IMR-90 (cell line): Measurements from ENCODE around the gene RABGGTB. TPM values are rescaled to one million over a fixed set of nuclear protein-coding genes. Genes with fewer than 3 reads are reported as not detected.

Experiments
- ATAC-seq: fragments of 200-7000 bp; cut with Tn5 transposase; 2 replicates; pipeline ENCODE4 v1.9.1; 2020; ENCODE audit warnings: low read depth, mild to moderate bottlenecking, moderate library complexity
- BruUV-seq: library from RNA; stranded (reverse); fragments of 400-500 nt; replicated peaks from 2 replicates; lab custom pipeline; 2021; lab: Mats Ljungman, UMichigan
- CTCF ChIA-PET: fragments of 300-600 bp; formaldehyde crosslinking; extraction: SDS; loops from one replicate; lab custom pipeline; 2021; ENCODE audit warnings: antibody characterized with exemption; lab: Yijun Ruan, JAX
- POLR2A ChIA-PET: fragments of 300-600 bp; sonication (Branson Sonifier 250); formaldehyde crosslinking; loops from one replicate; lab custom pipeline; 2022; ENCODE audit warnings: antibody characterized with exemption; ENCODE audit not compliant: unreplicated experiment; lab: Charles Lee
- DNase-seq: peaks from one replicate; pipeline ENCODE4 v3.0.0; 2013
- H2AFZ ChIP-seq: replicated peaks from 2 replicates; pipeline ENCODE3; 2013; ENCODE audit warnings: low read length, mild to moderate bottlenecking; ENCODE audit not compliant: poor library complexity
- H2AK5ac ChIP-seq: 2 replicates; pipeline ENCODE4 v1.6.1; 2013; ENCODE audit warnings: low read depth, low read length, inconsistent platforms
- H2AK9ac ChIP-seq: replicated peaks from 2 replicates; pipeline ENCODE3; 2013; ENCODE audit warnings: mild to moderate bottlenecking, low read depth, low read length, moderate library complexity; ENCODE audit not compliant: poor library complexity
- H2BK120ac ChIP-seq: 2 replicates; pipeline ENCODE4 v1.6.1; 2013; ENCODE audit warnings: low read depth, low read length, inconsistent platforms
- H2BK15ac ChIP-seq: 3 replicates; pipeline ENCODE4 v1.6.1; 2013; ENCODE audit warnings: low read depth, low read length, inconsistent platforms
- H2BK20ac ChIP-seq: 2 replicates; pipeline ENCODE4 v1.6.1; 2013; ENCODE audit warnings: low read depth, mild to moderate bottlenecking, inconsistent platforms, low read length, moderate library complexity
- H2BK5ac ChIP-seq: 2 replicates; pipeline ENCODE4 v1.6.1; 2013; ENCODE audit warnings: mild to moderate bottlenecking, low read depth, low read length, inconsistent platforms; ENCODE audit not compliant: poor library complexity, severe bottlenecking
- H3K14ac ChIP-seq: replicated peaks from 2 replicates; pipeline ENCODE4 v1.6.1; 2013; ENCODE audit warnings: low read depth, low read length, inconsistent platforms
- H3K18ac ChIP-seq: 2 replicates; pipeline ENCODE4 v1.6.1; 2013; ENCODE audit warnings: low read depth, low read length, control low read depth
- H3K23ac ChIP-seq: 2 replicates; pipeline ENCODE4 v1.6.1; 2013; ENCODE audit warnings: low read depth, low read length, inconsistent platforms
- H3K27ac ChIP-seq: 2 replicates; pipeline ENCODE4 v1.5.1; 2013; ENCODE audit warnings: mild to moderate bottlenecking, control low read depth, low read length; ENCODE audit not compliant: insufficient read depth
- H3K27me3 ChIP-seq: 2 replicates; pipeline ENCODE4 v1.6.1; 2013; ENCODE audit warnings: low read length; ENCODE audit not compliant: control insufficient read depth, insufficient read depth
- H3K36me3 ChIP-seq: 2 replicates; pipeline ENCODE4 v1.6.1; 2013; ENCODE audit warnings: low read length, mixed read lengths; ENCODE audit not compliant: control insufficient read depth, insufficient read depth
- H3K4ac ChIP-seq: 2 replicates; pipeline ENCODE4 v1.6.1; 2013; ENCODE audit warnings: low read depth, low read length, inconsistent platforms
- H3K4me1 ChIP-seq: 2 replicates; pipeline ENCODE4 v1.6.1; 2013; ENCODE audit warnings: low read length, mixed read lengths; ENCODE audit not compliant: control insufficient read depth, insufficient read depth
- H3K4me2 ChIP-seq: 2 replicates; pipeline ENCODE4 v1.6.1; 2013; ENCODE audit warnings: low read depth, mild to moderate bottlenecking, control low read depth, low read length, moderate library complexity
- H3K4me3 ChIP-seq: 2 replicates; pipeline ENCODE4 v1.5.1; 2013; ENCODE audit warnings: low read depth, mild to moderate bottlenecking, control low read depth, low read length, moderate library complexity; ENCODE audit not compliant: insufficient read depth
- H3K56ac ChIP-seq: 2 replicates; pipeline ENCODE4 v1.6.1; 2013; ENCODE audit warnings: low read length, inconsistent platforms; ENCODE audit not compliant: insufficient read depth; ENCODE audit errors: extremely low read depth
- H3K79me1 ChIP-seq, 2 experiments: 2 replicates each; pipeline ENCODE4 v1.6.1; 2013; ENCODE audit warnings: low read length in 2 of 2, inconsistent platforms in 1 of 2, low read depth in 1 of 2
- H3K9ac ChIP-seq: 2 replicates; pipeline ENCODE4 v1.6.1; 2013; ENCODE audit warnings: low read depth, low read length, control low read depth
- H3K9me1 ChIP-seq: 2 replicates; pipeline ENCODE4 v1.6.1; 2013; ENCODE audit warnings: low read length, inconsistent platforms; ENCODE audit not compliant: insufficient read depth
- H3K9me3 ChIP-seq: 2 replicates; pipeline ENCODE4 v1.6.1; 2013; ENCODE audit warnings: low read length; ENCODE audit not compliant: control insufficient read depth, insufficient read depth
- H4K20me1 ChIP-seq: 2 replicates; pipeline ENCODE4 v1.6.1; 2013; ENCODE audit warnings: low read length, inconsistent platforms; ENCODE audit not compliant: insufficient read depth
- H4K5ac ChIP-seq: 2 replicates; pipeline ENCODE4 v1.6.1; 2013; ENCODE audit warnings: mild to moderate bottlenecking, low read depth, low read length, control low read depth
- H4K8ac ChIP-seq, 2 experiments: 2 replicates each; pipeline ENCODE4 v1.6.1; 2013; ENCODE audit warnings: low read depth in 2 of 2, low read length in 2 of 2, control low read depth in 1 of 2, inconsistent platforms in 1 of 2
- H4K91ac ChIP-seq: 2 replicates; pipeline ENCODE4 v1.6.1; 2013; ENCODE audit warnings: low read depth, low read length, inconsistent platforms; ENCODE audit not compliant: insufficient read depth
- BHLHE40 ChIP-seq: fragments of 150-350 bp; IDR thresholded peaks from 2 replicates; pipeline ENCODE4 v1.6.1; 2016; ENCODE audit warnings: mild to moderate bottlenecking, low read depth, low read length
- CEBPB ChIP-seq: IDR thresholded peaks from 2 replicates; pipeline ENCODE4 v1.6.1; 2012; ENCODE audit warnings: low read depth, low read length, improper control_type of control experiment
- CHD1 ChIP-seq: IDR thresholded peaks from 2 replicates; pipeline ENCODE4 v1.6.1; 2012; ENCODE audit warnings: low read depth, low read length, improper control_type of control experiment
- CTCF ChIP-seq: conservative IDR thresholded peaks from 2 replicates; pipeline ENCODE4 v1.5.1; 2012; ENCODE audit warnings: mild to moderate bottlenecking, low read depth, low read length, improper control_type of control experiment
- ELK1 ChIP-seq: fragments of 150-350 bp; IDR thresholded peaks from 2 replicates; pipeline ENCODE4 v1.6.1; 2016; ENCODE audit warnings: low read depth, mild to moderate bottlenecking, low read length, moderate library complexity, borderline replicate concordance
- FOS ChIP-seq: fragments of 150-350 bp; IDR thresholded peaks from 2 replicates; pipeline ENCODE4 v1.6.1; 2016; ENCODE audit warnings: low read depth, low read length
- MAZ ChIP-seq: IDR thresholded peaks from 2 replicates; pipeline ENCODE4 v1.6.1; 2012; ENCODE audit warnings: low read depth, mild to moderate bottlenecking, low read length, improper control_type of control experiment, moderate library complexity, borderline replicate concordance
- MXI1 ChIP-seq: IDR thresholded peaks from 2 replicates; pipeline ENCODE4 v1.6.1; 2012; ENCODE audit warnings: low read depth, mild to moderate bottlenecking, low read length, moderate library complexity, borderline replicate concordance
- NFE2L2 ChIP-seq: fragments of 150-350 bp; IDR thresholded peaks from 2 replicates; pipeline ENCODE4 v1.6.1; 2016; ENCODE audit warnings: low read depth, mild to moderate bottlenecking, low read length
- POLR2A ChIP-seq: IDR thresholded peaks from 2 replicates; pipeline ENCODE4 v1.6.1; 2012; ENCODE audit warnings: mild to moderate bottlenecking, low read depth, low read length
- RAD21 ChIP-seq: IDR thresholded peaks from 2 replicates; pipeline ENCODE4 v1.6.1; 2012; ENCODE audit warnings: low read length, improper control_type of control experiment
- RCOR1 ChIP-seq: IDR thresholded peaks from 2 replicates; pipeline ENCODE4 v1.6.1; 2012; ENCODE audit warnings: mild to moderate bottlenecking, low read length, improper control_type of control experiment; ENCODE audit not compliant: insufficient replicate concordance
- RFX5 ChIP-seq: IDR thresholded peaks from 2 replicates; pipeline ENCODE4 v1.8.0; 2012; ENCODE audit warnings: low read depth, mild to moderate bottlenecking, low read length, moderate library complexity
- SMC3 ChIP-seq: fragments of 150-350 bp; IDR thresholded peaks from 2 replicates; pipeline ENCODE4 v1.6.1; 2016; ENCODE audit warnings: low read depth, mild to moderate bottlenecking, antibody characterized with exemption, low read length, moderate library complexity
- USF2 ChIP-seq: fragments of 150-350 bp; IDR thresholded peaks from 2 replicates; pipeline ENCODE4 v1.6.1; 2017; ENCODE audit warnings: mild to moderate bottlenecking, antibody characterized with exemption, low read length, low read depth
- WGBS, 2 experiments: methylation state at CpG; one replicate each; pipeline versions ENCODE4 v1.1.5 to v1.1.7; 2013; ENCODE audit warnings: missing lambda C conversion rate in 2 of 2; ENCODE audit not compliant: insufficient read length in 1 of 2; ENCODE audit errors: extremely low coverage in 2 of 2; 5-methylcytosine and 5-hydroxymethylcytosine counted together
- dilution Hi-C: fragments of 300-500 bp; cut with HindIII; formaldehyde crosslinking; loops from one replicate; pipeline ENCODE4 v1.14.3; 2018; ENCODE audit warnings: low sequenced_read_pairs; ENCODE audit not compliant: unreplicated experiment
- in situ Hi-C: fragments of 300-500 bp; cut with MboI; formaldehyde crosslinking; loops from 3 replicates; pipeline ENCODE4 v1.14.3; 2019; ENCODE audit warnings: low sequenced_read_pairs, inconsistent platforms, mixed read lengths
- intact Hi-C: fragments of 100-400 bp; cut with micrococcal nuclease; formaldehyde crosslinking; loops from 2 replicates; pipeline ENCODE4 v1.10.0; 2022
- polyA plus RNA-seq, 3 experiments: library from polyadenylated mRNA; depleted of rRNA; stranded (reverse); fragments of >200 nt; gene quantifications; 2 replicates each; pipeline ENCODE4 v1.2.3, GENCODE V29; 2012; ENCODE audit warnings: low replicate concordance in 1 of 3
- total RNA-seq: library from RNA; depleted of rRNA; stranded (reverse); fragments of >200 nt; gene quantifications from 2 replicates; pipeline ENCODE4 v1.2.3, GENCODE V29; 2012

Gene RABGGTB
- total and polyA plus RNA-seq, 2 of the 4 experiments (the other 2 are of a cell fraction) = 48.2 to 76.0 TPM

GRCh38 chr1:75786901-75787493 is 941 bp downstream of the RABGGTB start:
- CTCF ChIA-PET = no interaction called here
- TF ChIP-seq POLR2A = no peak
- no peak for TF ChIP-seq RAD21
- no peak for TF ChIP-seq RCOR1
- no peak for TF ChIP-seq CHD1
- TF ChIP-seq MXI1 = no peak
- no peak for TF ChIP-seq ELK1
- TF ChIP-seq BHLHE40 = no peak
- no peak for TF ChIP-seq CTCF
- TF ChIP-seq FOS = no peak
- no peak for TF ChIP-seq NFE2L2
- no peak for TF ChIP-seq MAZ
- TF ChIP-seq SMC3 = no peak
- no peak for TF ChIP-seq CEBPB
- TF ChIP-seq RFX5 = no peak
- TF ChIP-seq USF2 = no peak

More at GRCh38 chr1:75786901-75787493, 941 bp downstream of the RABGGTB start:
- BruUV-seq = no TSS peak
- H3K4ac ChIP-seq = no peak overlapping the region
- dilution Hi-C loops = no loop called here
- no peak overlapping the region for H2AFZ ChIP-seq
- H3K4me2 ChIP-seq = peak overlapping the region; percentile 47
- H2BK5ac ChIP-seq = peak overlapping the region; percentile 84
- 0 out of 2 replicates have a peak, but pooled peaks cover 2% of the 10 kb centered on the region for H3K9me1 ChIP-seq
- no peak overlapping the region for H2BK15ac ChIP-seq
- peaks cover 2% of the 10 kb centered on the region; the same call in 1 of the 2 replicates for H3K4me1 ChIP-seq
- H2AK5ac ChIP-seq = no peak overlapping the region
- H3K79me1 ChIP-seq = peaks cover 5 to 17% of the 10 kb centered on the region in 2 experiments; a peak in 2 of 4 replicates
- H4K91ac ChIP-seq = no peak overlapping the region
- no CpG with 5 or more reads among the region's 10 CpGs for WGBS, 2 experiments
- no peak overlapping the region for H2BK20ac ChIP-seq
- ATAC-seq = no peak
- in situ Hi-C loops = loop anchor here (10.0 kb wide), 1 partner anchor 62 kb away; the partner anchor contains the start of gene ACADM
- POLR2A ChIA-PET = no interaction called here
- peaks cover 45% of the 10 kb centered on the region for H4K20me1 ChIP-seq
- no peak overlapping the region for H2BK120ac ChIP-seq
- H3K9ac ChIP-seq = peak overlapping the region; percentile 96
- intact Hi-C loops = loop anchor here (1.0 to 2.0 kb wide), 2 partner anchors 22 to 63 kb away; partner anchors contain the start of gene ACADM
- H3K36me3 ChIP-seq = peaks cover 11% of the 10 kb centered on the region
- peak overlapping the region; percentile 97; the same call in 1 of the 2 replicates for H3K56ac ChIP-seq
- H3K23ac ChIP-seq = peak overlapping the region; percentile 96; the same call in 1 of the 2 replicates
- H3K18ac ChIP-seq = no peak overlapping the region
- no peak for DNase-seq
- peak overlapping the region; percentile 57 for H3K4me3 ChIP-seq
- H3K9me3 ChIP-seq = no peaks in the 10 kb centered on the region
- H3K27ac ChIP-seq = peak overlapping the region; percentile 39
- H4K8ac ChIP-seq = no peak overlapping the region
- no peak overlapping the region for H4K5ac ChIP-seq
- H2AK9ac ChIP-seq = no peak overlapping the region
- no peaks in the 10 kb centered on the region for H3K27me3 ChIP-seq
- peak overlapping the region; percentile 94; the same call in 1 of the 2 replicates for H3K14ac ChIP-seq
